Epithelial cell of esophagus (primary cell): ENCODE measurements around the gene ADGRL2.
"Not testable (repeated sequence)": the region's sequence is repeated elsewhere in the genome, so short reads cannot be mapped to it uniquely, and the experiment has no call there.

ENCODE experiments used
- DNase-seq: peaks from one replicate; pipeline ENCODE4 v3.0.0; 2010; ENCODE audit warnings: low read depth
- H3K4me3 ChIP-seq: 2 replicates; pipeline ENCODE4 v1.5.1; 2011; ENCODE audit warnings: mild to moderate bottlenecking, low read length, control low read depth
- CTCF ChIP-seq: IDR thresholded peaks from 2 replicates; pipeline ENCODE4 v1.5.1; 2011; ENCODE audit warnings: low read depth, mild to moderate bottlenecking, low read length, control low read depth, inconsistent platforms; ENCODE audit not compliant: insufficient read depth; ENCODE audit errors: missing control alignments

Gene ADGRL2

GRCh38 chr1:81851217-81851616 lies 50.5 kb downstream of the ADGRL2 start:
- TF ChIP-seq CTCF = no peak
- DNase-seq = no peak
- H3K4me3 ChIP-seq = no peak overlapping the region

GRCh38 chr1:81852961-81853360 lies 52.2 kb downstream of the ADGRL2 start:
- no peak for TF ChIP-seq CTCF

GRCh38 chr1:81867235-81867634 lies 66.5 kb downstream of the ADGRL2 start:
- no peak overlapping the region for H3K4me3 ChIP-seq
- DNase-seq = no peak

More at GRCh38 chr1:81852961-81853360, 52.2 kb downstream of the ADGRL2 start:
- no peak overlapping the region for H3K4me3 ChIP-seq
- DNase-seq = no peak

GRCh38 chr1:81869307-81869706 lies 68.6 kb downstream of the ADGRL2 start:
- no peak for DNase-seq
- H3K4me3 ChIP-seq = no peak overlapping the region
- TF ChIP-seq CTCF = no peak

More at GRCh38 chr1:81867235-81867634, 66.5 kb downstream of the ADGRL2 start:
- no peak for TF ChIP-seq CTCF

- DNase-seq, H3K4me3 ChIP-seq: not testable (repeated sequence)
These were observed 70.4 kb downstream of the ADGRL2 start for GRCh38 chr1:81871091-81871490.

- DNase-seq = no peak
- TF ChIP-seq CTCF = no peak
These were observed 73.2 kb downstream of the ADGRL2 start for GRCh38 chr1:81873946-81874345.

GRCh38 chr1:81874461-81874860 lies 73.7 kb downstream of the ADGRL2 start:
- no peak for TF ChIP-seq CTCF
- H3K4me3 ChIP-seq = no peak overlapping the region
- DNase-seq = peak; percentile 70

More at GRCh38 chr1:81873946-81874345, 73.2 kb downstream of the ADGRL2 start:
- no peak overlapping the region for H3K4me3 ChIP-seq
